ENCODE data around the gene EXOC1L. TPM values are rescaled to one million over a fixed set of nuclear protein-coding genes. Genes with fewer than 3 reads are reported as not detected.

The EXOC1L gene
- total and polyA plus RNA-seq, 2 of the 13 experiments (the other 11 are each of a cell fraction or from before 2014, with no cell fraction given): not detected

DNA sequence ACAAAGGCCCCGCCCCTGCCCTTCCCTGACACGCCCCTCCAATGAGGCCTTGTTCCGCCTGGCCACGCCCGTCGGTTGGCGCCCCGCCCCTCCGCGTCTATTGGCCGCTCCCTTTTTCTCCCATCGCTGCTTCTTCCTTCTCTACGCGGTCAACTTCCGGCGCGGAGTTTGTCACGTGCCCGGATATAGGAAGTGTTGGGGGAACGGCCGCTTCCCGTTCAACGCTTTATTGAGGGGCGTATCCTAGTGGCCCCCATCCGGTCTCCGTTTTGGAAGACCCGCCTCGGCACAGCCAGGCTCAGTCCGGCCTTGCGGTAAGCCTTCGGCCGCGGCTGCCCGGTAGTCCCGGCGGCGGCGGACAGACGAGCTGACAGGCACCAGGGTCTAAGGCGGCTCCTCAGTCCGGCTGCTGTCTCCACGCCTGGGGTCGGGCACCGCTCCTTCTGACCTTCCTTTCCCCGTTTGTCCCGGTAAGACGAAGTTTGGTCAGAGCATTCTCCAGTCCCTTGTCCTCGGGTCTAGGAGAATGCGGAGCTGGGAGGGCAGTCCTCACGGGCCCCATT, 34.0 kb downstream of the EXOC1L start, which contains the start of gene EXOC1 (continued):
- TF ChIP-seq, protein P1, sequence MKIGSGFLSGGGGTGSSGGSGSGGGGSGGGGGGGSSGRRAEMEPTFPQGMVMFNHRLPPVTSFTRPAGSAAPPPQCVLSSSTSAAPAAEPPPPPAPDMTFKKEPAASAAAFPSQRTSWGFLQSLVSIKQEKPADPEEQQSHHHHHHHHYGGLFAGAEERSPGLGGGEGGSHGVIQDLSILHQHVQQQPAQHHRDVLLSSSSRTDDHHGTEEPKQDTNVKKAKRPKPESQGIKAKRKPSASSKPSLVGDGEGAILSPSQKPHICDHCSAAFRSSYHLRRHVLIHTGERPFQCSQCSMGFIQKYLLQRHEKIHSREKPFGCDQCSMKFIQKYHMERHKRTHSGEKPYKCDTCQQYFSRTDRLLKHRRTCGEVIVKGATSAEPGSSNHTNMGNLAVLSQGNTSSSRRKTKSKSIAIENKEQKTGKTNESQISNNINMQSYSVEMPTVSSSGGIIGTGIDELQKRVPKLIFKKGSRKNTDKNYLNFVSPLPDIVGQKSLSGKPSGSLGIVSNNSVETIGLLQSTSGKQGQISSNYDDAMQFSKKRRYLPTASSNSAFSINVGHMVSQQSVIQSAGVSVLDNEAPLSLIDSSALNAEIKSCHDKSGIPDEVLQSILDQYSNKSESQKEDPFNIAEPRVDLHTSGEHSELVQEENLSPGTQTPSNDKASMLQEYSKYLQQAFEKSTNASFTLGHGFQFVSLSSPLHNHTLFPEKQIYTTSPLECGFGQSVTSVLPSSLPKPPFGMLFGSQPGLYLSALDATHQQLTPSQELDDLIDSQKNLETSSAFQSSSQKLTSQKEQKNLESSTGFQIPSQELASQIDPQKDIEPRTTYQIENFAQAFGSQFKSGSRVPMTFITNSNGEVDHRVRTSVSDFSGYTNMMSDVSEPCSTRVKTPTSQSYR (CRISPR knock-in tag; IDR thresholded peaks at IDR 0.05; ENCODE audit: borderline replicate concordance): no peak
- TF ChIP-seq ZBTB7B (CRISPR knock-in tag; IDR thresholded peaks at IDR 0.05) (peak; percentile 69; the same call in 1 of the 2 replicates), MIER3 (CRISPR knock-in tag; IDR thresholded peaks at IDR 0.05; ENCODE audit: borderline replicate concordance) (peak; percentile 57; the same call in 1 of the 2 replicates), ZNF143 (CRISPR knock-in tag; IDR thresholded peaks at IDR 0.05) (peak; percentile 67), ZSCAN30 (CRISPR knock-in tag; IDR thresholded peaks at IDR 0.05) (no peak), IRX3 (CRISPR knock-in tag; IDR thresholded peaks at IDR 0.05; ENCODE audit: borderline replicate concordance, low read depth) (no peak), TEAD2 (CRISPR knock-in tag; IDR thresholded peaks at IDR 0.05) (no peak), SETDB1 (CRISPR knock-in tag; IDR thresholded peaks at IDR 0.05; ENCODE audit: borderline replicate concordance) (no peak), ZNF850 (CRISPR knock-in tag; conservative IDR thresholded peaks at IDR 0.05) (no peak), ZNF441 (CRISPR knock-in tag; IDR thresholded peaks at IDR 0.05; ENCODE audit: borderline replicate concordance) (no peak), SNAI1 (CRISPR knock-in tag; IDR thresholded peaks at IDR 0.05; ENCODE audit: borderline replicate concordance) (0 out of 2 replicates have a peak, but pooled peaks have one; percentile 41), DPF2 (CRISPR knock-in tag; IDR thresholded peaks at IDR 0.05; ENCODE audit: borderline replicate concordance, low read depth) (no peak), ZEB1 (IDR thresholded peaks at IDR 0.05; ENCODE audit: insufficient replicate concordance, low read depth) (no peak), CBFB (CRISPR knock-in tag; IDR thresholded peaks at IDR 0.05) (no peak)
- TF ChIP-seq, protein P2, sequence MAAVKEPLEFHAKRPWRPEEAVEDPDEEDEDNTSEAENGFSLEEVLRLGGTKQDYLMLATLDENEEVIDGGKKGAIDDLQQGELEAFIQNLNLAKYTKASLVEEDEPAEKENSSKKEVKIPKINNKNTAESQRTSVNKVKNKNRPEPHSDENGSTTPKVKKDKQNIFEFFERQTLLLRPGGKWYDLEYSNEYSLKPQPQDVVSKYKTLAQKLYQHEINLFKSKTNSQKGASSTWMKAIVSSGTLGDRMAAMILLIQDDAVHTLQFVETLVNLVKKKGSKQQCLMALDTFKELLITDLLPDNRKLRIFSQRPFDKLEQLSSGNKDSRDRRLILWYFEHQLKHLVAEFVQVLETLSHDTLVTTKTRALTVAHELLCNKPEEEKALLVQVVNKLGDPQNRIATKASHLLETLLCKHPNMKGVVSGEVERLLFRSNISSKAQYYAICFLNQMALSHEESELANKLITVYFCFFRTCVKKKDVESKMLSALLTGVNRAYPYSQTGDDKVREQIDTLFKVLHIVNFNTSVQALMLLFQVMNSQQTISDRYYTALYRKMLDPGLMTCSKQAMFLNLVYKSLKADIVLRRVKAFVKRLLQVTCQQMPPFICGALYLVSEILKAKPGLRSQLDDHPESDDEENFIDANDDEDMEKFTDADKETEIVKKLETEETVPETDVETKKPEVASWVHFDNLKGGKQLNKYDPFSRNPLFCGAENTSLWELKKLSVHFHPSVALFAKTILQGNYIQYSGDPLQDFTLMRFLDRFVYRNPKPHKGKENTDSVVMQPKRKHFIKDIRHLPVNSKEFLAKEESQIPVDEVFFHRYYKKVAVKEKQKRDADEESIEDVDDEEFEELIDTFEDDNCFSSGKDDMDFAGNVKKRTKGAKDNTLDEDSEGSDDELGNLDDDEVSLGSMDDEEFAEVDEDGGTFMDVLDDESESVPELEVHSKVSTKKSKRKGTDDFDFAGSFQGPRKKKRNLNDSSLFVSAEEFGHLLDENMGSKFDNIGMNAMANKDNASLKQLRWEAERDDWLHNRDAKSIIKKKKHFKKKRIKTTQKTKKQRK (IDR thresholded peaks at IDR 0.05; ENCODE audit: low read length): no peak
- TF ChIP-seq, protein P3, sequence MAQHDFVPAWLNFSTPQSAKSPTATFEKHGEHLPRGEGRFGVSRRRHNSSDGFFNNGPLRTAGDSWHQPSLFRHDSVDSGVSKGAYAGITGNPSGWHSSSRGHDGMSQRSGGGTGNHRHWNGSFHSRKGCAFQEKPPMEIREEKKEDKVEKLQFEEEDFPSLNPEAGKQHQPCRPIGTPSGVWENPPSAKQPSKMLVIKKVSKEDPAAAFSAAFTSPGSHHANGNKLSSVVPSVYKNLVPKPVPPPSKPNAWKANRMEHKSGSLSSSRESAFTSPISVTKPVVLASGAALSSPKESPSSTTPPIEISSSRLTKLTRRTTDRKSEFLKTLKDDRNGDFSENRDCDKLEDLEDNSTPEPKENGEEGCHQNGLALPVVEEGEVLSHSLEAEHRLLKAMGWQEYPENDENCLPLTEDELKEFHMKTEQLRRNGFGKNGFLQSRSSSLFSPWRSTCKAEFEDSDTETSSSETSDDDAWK (CRISPR knock-in tag; IDR thresholded peaks at IDR 0.05): no peak
- TF ChIP-seq, protein P4, sequence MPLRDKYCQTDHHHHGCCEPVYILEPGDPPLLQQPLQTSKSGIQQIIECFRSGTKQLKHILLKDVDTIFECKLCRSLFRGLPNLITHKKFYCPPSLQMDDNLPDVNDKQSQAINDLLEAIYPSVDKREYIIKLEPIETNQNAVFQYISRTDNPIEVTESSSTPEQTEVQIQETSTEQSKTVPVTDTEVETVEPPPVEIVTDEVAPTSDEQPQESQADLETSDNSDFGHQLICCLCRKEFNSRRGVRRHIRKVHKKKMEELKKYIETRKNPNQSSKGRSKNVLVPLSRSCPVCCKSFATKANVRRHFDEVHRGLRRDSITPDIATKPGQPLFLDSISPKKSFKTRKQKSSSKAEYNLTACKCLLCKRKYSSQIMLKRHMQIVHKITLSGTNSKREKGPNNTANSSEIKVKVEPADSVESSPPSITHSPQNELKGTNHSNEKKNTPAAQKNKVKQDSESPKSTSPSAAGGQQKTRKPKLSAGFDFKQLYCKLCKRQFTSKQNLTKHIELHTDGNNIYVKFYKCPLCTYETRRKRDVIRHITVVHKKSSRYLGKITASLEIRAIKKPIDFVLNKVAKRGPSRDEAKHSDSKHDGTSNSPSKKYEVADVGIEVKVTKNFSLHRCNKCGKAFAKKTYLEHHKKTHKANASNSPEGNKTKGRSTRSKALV (CRISPR knock-in tag; IDR thresholded peaks at IDR 0.05): no peak
- TF ChIP-seq, protein P5, sequence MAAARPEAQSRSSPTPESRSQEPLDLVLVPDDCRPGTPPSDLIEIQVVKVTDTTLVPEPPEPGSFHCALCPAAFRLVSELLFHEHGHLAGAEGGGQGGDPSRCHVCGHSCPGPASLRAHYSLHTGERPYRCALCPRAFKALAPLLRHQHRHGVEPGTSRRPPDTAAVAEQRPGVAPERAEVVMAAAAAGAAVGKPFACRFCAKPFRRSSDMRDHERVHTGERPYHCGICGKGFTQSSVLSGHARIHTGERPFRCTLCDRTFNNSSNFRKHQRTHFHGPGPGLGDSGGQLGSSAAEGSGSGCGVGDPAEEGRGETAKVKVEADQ (CRISPR knock-in tag; IDR thresholded peaks at IDR 0.05; ENCODE audit: borderline replicate concordance): peak; percentile 59; the same call in 1 of the 2 replicates

Data from HepG2 (cell line).